HG03460 (cell line): ENCODE results near the gene RTN3.
A peak's percentile ranks its signal among the peaks of the same experiment; 100 is the strongest.
"Not testable (repeated sequence)": the region's sequence is repeated elsewhere in the genome, so short reads cannot be mapped to it uniquely, and the experiment has no call there.

ENCODE experiments used
- ATAC-seq: cut with Tn5 transposase; IDR thresholded peaks from one replicate; pipeline ENCODE4 v1.9.1; 2021; ENCODE audit not compliant: unreplicated experiment

RTN3 gene

GRCh38 chr11:63682066-63683021, 1.0 kb downstream of the RTN3 start:
- ATAC-seq: peak; percentile 3

DNA sequence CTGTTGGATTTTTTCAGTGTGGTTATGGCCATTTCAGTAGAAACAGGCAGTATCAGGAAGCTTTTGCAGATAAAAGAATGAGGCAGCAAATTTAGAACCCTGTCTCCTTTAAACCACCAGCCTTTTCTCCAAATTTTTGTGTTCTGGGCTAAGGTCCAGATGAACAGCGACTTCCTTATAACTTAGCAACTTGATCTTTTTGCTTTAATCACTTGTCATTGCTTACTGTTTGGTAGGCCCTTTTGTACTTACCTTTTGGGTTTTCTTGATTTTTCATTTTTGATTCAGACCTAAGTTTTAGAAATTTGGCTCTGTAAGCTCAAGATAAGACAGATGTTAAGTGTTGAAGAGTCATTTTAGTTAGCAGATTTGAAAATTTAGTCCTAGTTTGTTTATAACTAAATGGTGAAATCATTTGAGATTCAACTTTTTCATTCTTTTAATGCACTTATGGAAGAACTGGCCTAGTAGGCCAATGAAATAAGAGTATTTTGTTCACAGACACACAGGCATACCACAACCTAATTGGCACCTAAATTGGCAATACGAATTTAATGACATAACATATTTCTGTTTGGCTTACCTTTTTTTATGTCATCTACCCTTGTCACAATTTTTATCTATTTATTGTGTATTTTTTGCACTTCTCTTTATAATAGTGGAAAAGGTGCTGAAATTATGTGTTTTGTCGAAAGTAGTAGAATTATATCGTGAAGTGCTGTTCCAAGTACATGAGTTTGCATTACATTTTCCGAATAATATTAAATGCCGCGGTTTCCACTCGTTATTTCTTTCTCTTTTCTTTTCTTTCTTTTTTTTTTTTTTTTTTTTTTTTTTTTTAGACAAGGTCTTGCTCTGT, 2.1 kb downstream of the RTN3 start:
- no peak for ATAC-seq

- not testable (repeated sequence) for ATAC-seq
Measured at GRCh38 chr11:63685158-63685721, 3.9 kb downstream of the RTN3 start.

- ATAC-seq: no peak
Measured at GRCh38 chr11:63686926-63687325, 5.6 kb downstream of the RTN3 start.

DNA sequence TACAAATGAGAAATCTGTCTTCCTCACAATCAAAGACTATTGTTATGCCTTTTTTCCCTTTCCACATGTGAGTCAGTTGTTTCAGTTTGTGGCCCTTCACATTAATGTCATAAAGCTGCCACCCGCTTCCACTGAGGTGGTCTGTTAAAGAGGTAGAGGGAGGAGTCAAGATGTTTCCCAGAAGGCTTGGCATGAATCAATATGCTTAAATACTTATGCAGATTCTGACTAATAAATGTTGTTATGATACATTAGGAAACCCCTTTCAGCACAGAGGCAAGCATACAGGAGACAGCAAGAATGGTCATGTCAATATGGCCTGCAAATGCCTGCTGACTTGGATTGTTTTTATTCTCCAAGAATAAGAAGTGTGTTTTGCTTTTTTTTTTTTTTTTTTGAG, 6.5 kb downstream of the RTN3 start:
- ATAC-seq: no peak

GRCh38 chr11:63694596-63694995, 13.3 kb downstream of the RTN3 start:
- no peak for ATAC-seq

GRCh38 chr11:63698976-63699733, 17.9 kb downstream of the RTN3 start:
- ATAC-seq: no peak

DNA sequence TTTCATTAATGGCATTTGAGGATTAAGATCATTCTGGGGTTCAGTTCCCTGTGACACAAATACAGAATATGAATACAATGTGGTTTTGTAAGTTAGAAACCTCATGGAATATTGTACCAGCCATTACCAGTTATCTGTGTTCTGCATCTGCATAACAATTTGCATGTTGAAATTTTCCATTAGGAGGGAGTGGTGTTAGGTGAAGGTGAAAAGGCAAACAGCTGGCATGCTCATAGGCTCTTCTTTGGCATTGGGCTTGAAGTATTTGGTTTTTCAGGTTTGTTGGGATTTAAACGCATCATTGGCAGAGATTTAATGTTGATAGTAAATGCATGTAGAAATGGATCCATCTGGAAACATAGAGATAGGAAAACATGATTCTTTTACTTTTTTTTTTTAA, 18.6 kb downstream of the RTN3 start:
- ATAC-seq: no peak

DNA sequence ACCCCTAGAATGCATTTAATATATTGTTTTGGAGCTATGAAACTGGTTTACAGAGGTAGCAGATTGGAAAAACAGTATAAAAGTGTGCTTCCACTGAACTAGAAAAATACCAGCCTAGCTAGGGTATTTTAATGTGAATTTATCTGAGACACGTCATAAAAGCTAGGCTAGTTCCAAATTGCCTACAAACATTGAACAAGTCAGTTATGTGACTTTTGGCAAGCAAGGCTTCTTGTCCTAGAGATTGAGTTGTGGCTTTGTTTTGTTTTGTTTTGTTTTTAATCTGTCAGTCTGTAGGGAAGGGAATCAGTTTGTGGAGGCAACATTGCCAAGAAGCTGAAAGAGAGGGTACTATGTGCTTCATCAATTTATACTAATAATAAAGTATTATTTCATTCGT, 24.2 kb downstream of the RTN3 start:
- no peak for ATAC-seq

GRCh38 chr11:63708764-63709163, 27.5 kb downstream of the RTN3 start:
- ATAC-seq: no peak

- ATAC-seq: no peak
Measured at GRCh38 chr11:63709336-63709884, 28.1 kb downstream of the RTN3 start.

GRCh38 chr11:63710476-63711217, 29.3 kb downstream of the RTN3 start:
- ATAC-seq: no peak

GRCh38 chr11:63711838-63712237, 30.5 kb downstream of the RTN3 start:
- no peak for ATAC-seq

DNA sequence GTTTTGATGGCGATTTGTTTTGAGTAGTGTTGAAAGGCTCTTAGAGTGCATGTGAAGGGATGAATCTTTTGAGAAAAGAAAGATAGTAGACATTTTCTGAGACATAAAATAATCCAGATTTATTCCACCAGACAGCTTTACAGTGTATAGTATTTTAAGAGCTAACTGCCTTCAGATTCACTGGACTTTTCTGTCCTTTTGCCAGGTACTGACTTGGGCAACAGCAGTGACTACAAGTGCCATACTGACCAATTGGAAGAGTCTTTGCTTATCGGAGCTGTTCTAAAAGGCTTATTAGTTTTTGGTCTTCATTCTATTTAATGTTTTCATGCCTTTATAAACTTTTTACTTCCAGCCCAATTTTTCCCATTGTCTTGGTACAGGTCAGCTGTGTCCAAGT, 32.5 kb downstream of the RTN3 start:
- no peak for ATAC-seq

DNA sequence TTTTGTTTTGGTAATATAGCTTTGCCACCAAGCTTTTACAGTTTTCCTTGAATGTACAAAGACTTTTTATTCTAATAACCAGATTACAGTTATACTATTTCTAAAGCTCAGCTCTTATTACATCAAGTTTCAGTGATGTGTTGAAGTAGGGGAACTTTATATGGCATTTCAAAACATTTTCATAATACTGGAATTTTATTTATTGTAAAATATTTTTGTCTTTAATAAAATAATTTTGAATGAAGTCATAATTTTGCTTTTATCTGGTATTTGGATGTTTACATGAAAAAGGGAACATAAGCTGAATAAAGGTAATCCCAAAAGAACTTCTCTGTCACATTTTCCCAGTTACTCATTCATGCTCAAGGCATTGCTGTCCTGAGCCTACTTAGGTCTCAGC, 34.7 kb downstream of the RTN3 start:
- no peak for ATAC-seq

DNA sequence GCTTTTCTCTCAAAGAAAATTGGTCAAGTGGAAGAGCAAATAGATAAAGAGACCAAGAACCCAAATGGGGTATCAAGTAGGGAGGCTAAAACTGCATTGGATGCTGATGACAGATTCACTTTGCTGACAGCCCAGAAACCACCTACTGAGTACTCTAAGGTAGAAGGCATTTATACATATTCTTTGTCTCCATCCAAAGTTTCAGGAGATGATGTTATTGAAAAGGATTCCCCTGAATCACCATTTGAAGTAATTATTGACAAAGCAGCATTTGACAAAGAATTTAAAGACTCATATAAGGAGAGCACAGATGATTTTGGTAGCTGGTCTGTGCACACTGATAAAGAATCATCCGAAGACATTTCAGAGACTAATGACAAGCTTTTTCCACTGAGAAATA, 37.7 kb downstream of the RTN3 start:
- no peak for ATAC-seq

GRCh38 chr11:63719987-63720386, 38.7 kb downstream of the RTN3 start:
- no peak for ATAC-seq

GRCh38 chr11:63720611-63721010, 39.3 kb downstream of the RTN3 start:
- no peak for ATAC-seq

GRCh38 chr11:63729326-63729725, 48.0 kb downstream of the RTN3 start:
- ATAC-seq: no peak

GRCh38 chr11:63736864-63737263, 55.6 kb downstream of the RTN3 start:
- ATAC-seq: no peak
